Kidney (tissue), 14 donors: ENCODE results near the gene CD44. TPM values are rescaled to one million over a fixed set of nuclear protein-coding genes. Genes with fewer than 3 reads are reported as not detected.

Experiments used
- DNase-seq, 5 donors: peaks; one replicate each; pipeline ENCODE4 v3.0.0-alpha.2; 2013 to 2020
- FAIRE-seq: peaks from 2 replicates; lab custom pipeline; 2012; peaks lifted over from hg19 to GRCh38; lab: Jason Lieb, UNC
- H3K27ac ChIP-seq, 2 donors: one replicate each; pipeline ENCODE4 v1.7.0; 2013; ENCODE audit warnings: low read depth in 2 of 2, low read length in 2 of 2, inconsistent platforms in 1 of 2
- H3K27me3 ChIP-seq: one replicate; pipeline ENCODE4 v1.7.1; 2013; ENCODE audit warnings: low read length, inconsistent platforms; ENCODE audit not compliant: control insufficient read depth, insufficient read depth
- H3K36me3 ChIP-seq, 3 donors: one replicate each; pipeline versions ENCODE4 v1.7.0 to v1.7.1; 2013; ENCODE audit warnings: low read length in 3 of 3, control low read depth in 1 of 3, inconsistent platforms in 1 of 3; ENCODE audit not compliant: insufficient read depth in 3 of 3, control insufficient read depth in 2 of 3
- H3K4me1 ChIP-seq, 3 donors: one replicate each; pipeline versions ENCODE4 v1.7.0 to v1.7.1; 2013; ENCODE audit warnings: low read length in 3 of 3, inconsistent platforms in 1 of 3, low read depth in 1 of 3; ENCODE audit not compliant: control insufficient read depth in 2 of 3, insufficient read depth in 2 of 3
- H3K4me3 ChIP-seq, 3 donors: one replicate each; pipeline versions ENCODE4 v1.7.0 to v1.8.1; 2013; ENCODE audit warnings: low read length in 3 of 3, control low read depth in 1 of 3, inconsistent platforms in 1 of 3
- H3K9ac ChIP-seq, 3 donors: one replicate each; pipeline versions ENCODE4 v1.7.0 to v1.7.1; 2013; ENCODE audit warnings: low read length in 3 of 3, control low read depth in 1 of 3, inconsistent platforms in 1 of 3
- H3K9me3 ChIP-seq, 3 donors: one replicate each; pipeline versions ENCODE4 v1.7.0 to v1.7.1; 2013; ENCODE audit warnings: low read length in 3 of 3, control low read depth in 1 of 3, inconsistent platforms in 1 of 3; ENCODE audit not compliant: control insufficient read depth in 2 of 3, insufficient read depth in 1 of 3
- intact Hi-C: fragments of 100-400 bp; cut with DNase I; formaldehyde crosslinking; loops from one replicate; pipeline ENCODE4 v1.11.1; 2022
- polyA plus RNA-seq: library from polyadenylated mRNA; stranded (reverse); fragments of 350-450 nt; fragmentation: Illumina TruSeq; extraction: RNeasy Lipid Tissue Mini Kit (QIAGEN cat#74804); gene quantifications from one replicate; pipeline ENCODE4 v1.2.3, GENCODE V29; 2014; ENCODE audit warnings: low read depth, low replicate concordance; ENCODE audit not compliant: insufficient read depth
- total RNA-seq: library from RNA; stranded (reverse); fragmentation: NEBNext Ultra II Directional; extraction: Animal tissue kit (Norgen Biotek cat#: 25700); gene quantifications from one replicate; pipeline ENCODE4 v1.2.1, GENCODE V29; 2021
- TF ChIP-seq, protein P1 (sequence below): IDR thresholded peaks from 3 replicates; pipeline ENCODE4 v1.5.1; 2012; ENCODE audit warnings: mild to moderate bottlenecking, moderate library complexity, borderline replicate concordance; ENCODE audit not compliant: insufficient read depth; ENCODE audit errors: extremely low read depth
- donor health status: control.
- donor health status: control.
- donor health status: control.
- donor health status: control.
- donor health status: control.
- donor health status: DM: yes; HTN: yes; CAD: no.
- donor health status: Normal renal cell carcinoma (clear cell type).

The CD44 gene
- total and polyA plus RNA-seq, 2 donors from 2014 or later, result 13.8 to 235 TPM

DNA sequence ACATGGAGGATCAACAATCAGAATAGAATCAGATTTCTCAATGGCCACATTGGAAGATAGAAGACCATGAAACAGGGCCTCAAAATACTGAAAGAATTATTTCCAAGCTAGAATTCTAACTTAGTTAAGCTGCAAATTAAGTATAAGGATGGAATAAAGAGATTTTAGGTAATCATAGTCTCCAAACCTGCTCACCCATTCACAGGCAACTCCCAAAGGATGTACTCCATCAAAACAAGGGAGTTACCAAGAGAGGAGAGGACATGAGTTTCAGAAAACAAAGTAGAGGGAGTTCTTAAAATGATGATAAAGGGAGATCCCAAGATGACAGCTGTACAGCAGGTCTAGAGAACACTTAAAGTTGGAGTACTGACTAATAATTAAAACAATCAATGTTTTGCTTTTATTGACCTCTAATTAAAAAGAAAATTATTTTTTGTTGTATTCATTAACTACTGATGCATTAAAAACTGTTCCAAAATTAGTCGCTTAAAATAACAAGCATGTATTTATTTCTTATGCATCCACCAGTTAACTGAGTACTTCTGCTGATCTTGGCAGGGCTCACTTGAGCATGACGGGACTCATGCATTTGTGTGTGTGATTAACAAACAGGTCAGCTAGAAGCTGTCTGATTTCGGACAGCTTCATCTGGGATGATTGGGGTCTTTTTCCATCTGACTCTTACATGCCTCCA is 95.6 kb downstream of the CD44 start:
- no peak for FAIRE-seq
- intact Hi-C loops, result no loop called here
- H3K27ac ChIP-seq, result no peak overlapping the region

DNA sequence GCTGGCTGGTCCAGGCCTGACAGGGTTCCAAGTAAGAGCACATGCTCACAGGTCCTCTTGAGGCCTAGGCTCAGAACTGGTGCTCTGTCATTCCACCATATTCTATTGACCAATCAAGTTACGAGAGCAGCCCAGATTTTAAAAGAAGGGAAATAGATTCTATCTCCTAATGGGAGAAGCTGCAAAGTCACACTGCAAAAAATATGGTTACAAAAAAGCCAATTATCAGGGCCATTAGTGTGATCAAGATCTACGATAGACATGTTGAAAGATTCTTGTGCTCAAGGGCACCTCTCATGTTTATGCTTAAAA is 96.1 kb downstream of the CD44 start:
- Histone ChIP-seq H3K9ac (no peak overlapping the region), H3K36me3 (no peaks in the 10 kb centered on the region), H3K9me3 (no peaks in the 10 kb centered on the region), H3K27me3 (no peaks in the 10 kb centered on the region), H3K27ac (no peak overlapping the region), H3K4me3 (no peak overlapping the region), H3K4me1 (no peaks in the 10 kb centered on the region)
- DNase-seq, result no peak
- FAIRE-seq, result no peak
- TF ChIP-seq, protein P1, sequence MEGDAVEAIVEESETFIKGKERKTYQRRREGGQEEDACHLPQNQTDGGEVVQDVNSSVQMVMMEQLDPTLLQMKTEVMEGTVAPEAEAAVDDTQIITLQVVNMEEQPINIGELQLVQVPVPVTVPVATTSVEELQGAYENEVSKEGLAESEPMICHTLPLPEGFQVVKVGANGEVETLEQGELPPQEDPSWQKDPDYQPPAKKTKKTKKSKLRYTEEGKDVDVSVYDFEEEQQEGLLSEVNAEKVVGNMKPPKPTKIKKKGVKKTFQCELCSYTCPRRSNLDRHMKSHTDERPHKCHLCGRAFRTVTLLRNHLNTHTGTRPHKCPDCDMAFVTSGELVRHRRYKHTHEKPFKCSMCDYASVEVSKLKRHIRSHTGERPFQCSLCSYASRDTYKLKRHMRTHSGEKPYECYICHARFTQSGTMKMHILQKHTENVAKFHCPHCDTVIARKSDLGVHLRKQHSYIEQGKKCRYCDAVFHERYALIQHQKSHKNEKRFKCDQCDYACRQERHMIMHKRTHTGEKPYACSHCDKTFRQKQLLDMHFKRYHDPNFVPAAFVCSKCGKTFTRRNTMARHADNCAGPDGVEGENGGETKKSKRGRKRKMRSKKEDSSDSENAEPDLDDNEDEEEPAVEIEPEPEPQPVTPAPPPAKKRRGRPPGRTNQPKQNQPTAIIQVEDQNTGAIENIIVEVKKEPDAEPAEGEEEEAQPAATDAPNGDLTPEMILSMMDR, result no peak
- intact Hi-C loops, result no loop called here

More for the DNA sequence above, 95.6 kb downstream of the CD44 start:
- no peaks in the 10 kb centered on the region for H3K27me3 ChIP-seq
- no peak overlapping the region for H3K9ac ChIP-seq
- no peaks in the 10 kb centered on the region for H3K9me3 ChIP-seq
- H3K36me3 ChIP-seq, result no peaks in the 10 kb centered on the region
- TF ChIP-seq, protein P1, result no peak
- H3K4me3 ChIP-seq, result no peak overlapping the region
- no peaks in the 10 kb centered on the region for H3K4me1 ChIP-seq
- no peak for DNase-seq

DNA sequence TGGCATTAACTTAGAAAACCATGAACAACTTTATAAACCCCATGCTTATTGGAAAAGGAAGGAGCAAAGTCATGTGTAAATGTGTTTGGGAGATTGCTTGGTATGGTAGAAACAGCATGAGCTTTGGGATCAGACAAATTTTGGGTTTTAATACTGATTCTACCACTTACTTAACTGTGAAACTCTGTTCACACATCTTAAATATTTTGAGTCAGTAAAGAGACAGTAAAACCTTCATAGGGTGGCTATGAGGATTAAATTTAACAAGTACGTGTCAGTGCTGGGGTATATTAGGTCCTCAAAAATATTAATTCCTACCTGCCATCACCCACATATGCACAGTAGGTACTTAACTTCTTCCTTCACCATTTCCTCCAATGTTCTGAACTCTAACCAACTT is 96.5 kb downstream of the CD44 start:
- Histone ChIP-seq H3K9ac (no peak overlapping the region), H3K4me3 (no peak overlapping the region), H3K4me1 (no peaks in the 10 kb centered on the region), H3K27ac (no peak overlapping the region), H3K27me3 (no peaks in the 10 kb centered on the region), H3K36me3 (no peaks in the 10 kb centered on the region), H3K9me3 (no peaks in the 10 kb centered on the region)
- FAIRE-seq (no peak), DNase-seq (no peak)
- TF ChIP-seq, protein P1, result no peak
- intact Hi-C loops, result no loop called here
